H1 (cell line): ENCODE data around the gene AOC1. TPM values are rescaled to one million over a fixed set of nuclear protein-coding genes. Genes with fewer than 3 reads are reported as not detected.

Experiments used
- CTCF ChIA-PET: fragments of 300-600 bp; sonication (Branson Sonifier 250); formaldehyde crosslinking; loops from one replicate; lab custom pipeline; 2021; ENCODE audit not compliant: partially characterized antibody; lab: Charles Lee
- POLR2A ChIA-PET: fragments of 300-600 bp; sonication (Branson Sonifier 250); formaldehyde crosslinking; loops from one replicate; lab custom pipeline; 2021; ENCODE audit warnings: inconsistent platforms; ENCODE audit not compliant: partially characterized antibody; lab: Charles Lee
- DNase-seq, 2 experiments: peaks; one replicate each; pipeline versions ENCODE4 v3.0.0 to v3.0.0-alpha.2; 2010 to 2022; ENCODE audit warnings: low spot score in 2 of 2, low read depth in 1 of 2, mixed read lengths in 1 of 2
- FAIRE-seq: peaks from 2 replicates; lab custom pipeline; 2011; peaks lifted over from hg19 to GRCh38; lab: Jason Lieb, UNC
- H2AFZ ChIP-seq: 2 replicates; pipeline ENCODE4 v1.8.1; 2012; ENCODE audit warnings: low read length, inconsistent platforms
- H2AK5ac ChIP-seq: 2 replicates; pipeline ENCODE4 v1.6.1; 2013; ENCODE audit warnings: low read depth, low read length
- H2BK120ac ChIP-seq: replicated peaks from 2 replicates; pipeline ENCODE3; 2013; ENCODE audit warnings: low read depth, low read length, inconsistent platforms
- H2BK12ac ChIP-seq: 2 replicates; pipeline ENCODE4 v1.6.1; 2013; ENCODE audit warnings: low read depth, low read length
- H2BK15ac ChIP-seq: 2 replicates; pipeline ENCODE4 v1.6.1; 2013; ENCODE audit warnings: low read length
- H2BK20ac ChIP-seq: 2 replicates; pipeline ENCODE4 v1.6.1; 2013; ENCODE audit warnings: low read length
- H2BK5ac ChIP-seq: 2 replicates; pipeline ENCODE4 v1.6.1; 2013; ENCODE audit warnings: low read depth, low read length
- H3K14ac ChIP-seq: 2 replicates; pipeline ENCODE4 v1.6.1; 2013; ENCODE audit warnings: inconsistent platforms; ENCODE audit not compliant: insufficient read length
- H3K18ac ChIP-seq: 2 replicates; pipeline ENCODE4 v1.6.1; 2013; ENCODE audit warnings: low read length; ENCODE audit errors: extremely low read depth
- H3K23ac ChIP-seq: 2 replicates; pipeline ENCODE4 v1.6.1; 2013; ENCODE audit warnings: inconsistent platforms; ENCODE audit not compliant: insufficient read length
- H3K23me2 ChIP-seq: 2 replicates; pipeline ENCODE4 v1.6.1; 2013; ENCODE audit warnings: low read depth, low read length
- H3K27ac ChIP-seq: 2 replicates; pipeline ENCODE4 v1.6.1; 2011; ENCODE audit warnings: low read depth, low read length, inconsistent platforms
- H3K27me3 ChIP-seq, 4 experiments: replicated peaks in 1 of 4; 1 replicate in 1 of 4; 2 replicates in 3 of 4; pipeline versions ENCODE4 v1.6.1 to v1.8.1; 2011 to 2013; ENCODE audit warnings: low read length in 3 of 4, mild to moderate bottlenecking in 3 of 4, inconsistent platforms in 2 of 4, mixed read lengths in 2 of 4, moderate library complexity in 1 of 4; ENCODE audit not compliant: control insufficient read depth in 3 of 4, insufficient read depth in 3 of 4; ENCODE audit errors: extremely low read depth in 1 of 4
- H3K36me3 ChIP-seq, 4 experiments: 2 replicates each; pipeline versions ENCODE4 v1.6.1 to v1.8.1; 2011 to 2013; ENCODE audit warnings: mild to moderate bottlenecking in 4 of 4, low read length in 3 of 4, moderate library complexity in 2 of 4, control low read depth in 1 of 4, inconsistent platforms in 1 of 4; ENCODE audit not compliant: insufficient read depth in 4 of 4, control insufficient read depth in 2 of 4
- H3K4ac ChIP-seq: replicated peaks from 2 replicates; pipeline ENCODE3; 2013; ENCODE audit warnings: low read length, low read depth, mixed read lengths, inconsistent platforms; ENCODE audit not compliant: insufficient read length
- H3K4me1 ChIP-seq, 4 experiments: replicated peaks in 1 of 4; 1 replicate in 1 of 4; 2 replicates in 3 of 4; pipeline versions ENCODE4 v1.6.1 to v1.8.1; 2011 to 2013; ENCODE audit warnings: low read length in 3 of 4, inconsistent platforms in 2 of 4, mixed read lengths in 1 of 4; ENCODE audit not compliant: insufficient read depth in 4 of 4, control insufficient read depth in 3 of 4
- H3K4me2 ChIP-seq, 2 experiments: 2 replicates each; pipeline versions ENCODE4 v1.6.1 to v1.8.1; 2011 to 2013; ENCODE audit warnings: low read depth in 2 of 2, low read length in 2 of 2, control low read depth in 1 of 2, inconsistent platforms in 1 of 2, mild to moderate bottlenecking in 1 of 2; ENCODE audit not compliant: insufficient read depth in 1 of 2
- H3K4me3 ChIP-seq, 4 experiments: fragments of 200-600, 300-600 bp in 1 of 4; sonication (generic), shearing (Covaris generic), sonication (Bioruptor Twin) in 1 of 4; 2 replicates each; pipeline versions ENCODE4 v1.5.1 to v1.8.1; 2011 to 2016; ENCODE audit warnings: low read length in 4 of 4, low read depth in 3 of 4, control low read depth in 2 of 4, inconsistent platforms in 2 of 4, mild to moderate bottlenecking in 2 of 4, mixed read lengths in 1 of 4, moderate library complexity in 1 of 4; ENCODE audit not compliant: insufficient read depth in 2 of 4; ENCODE audit errors: extremely low read depth in 1 of 4
- H3K56ac ChIP-seq: replicated peaks from 2 replicates; pipeline ENCODE3; 2013; ENCODE audit warnings: low read depth, mild to moderate bottlenecking, mixed read lengths, low read length, inconsistent platforms; ENCODE audit not compliant: insufficient read length
- H3K79me1 ChIP-seq: 2 replicates; pipeline ENCODE4 v1.6.1; 2013; ENCODE audit warnings: low read depth, low read length, control low read depth
- H3K79me2 ChIP-seq, 2 experiments: 2 replicates each; pipeline versions ENCODE4 v1.6.1 to v1.8.1; 2012 to 2013; ENCODE audit warnings: low read length in 2 of 2, mild to moderate bottlenecking in 2 of 2, inconsistent platforms in 1 of 2; ENCODE audit not compliant: insufficient read depth in 2 of 2, control insufficient read depth in 1 of 2
- H3K9ac ChIP-seq, 4 experiments: replicated peaks in 1 of 4; 1 replicate in 1 of 4; 2 replicates in 3 of 4; pipeline versions ENCODE4 v1.6.1 to v1.8.1; 2011 to 2013; ENCODE audit warnings: low read depth in 3 of 4, low read length in 3 of 4, control low read depth in 2 of 4, mild to moderate bottlenecking in 2 of 4, moderate library complexity in 2 of 4, inconsistent platforms in 1 of 4; ENCODE audit errors: extremely low read depth in 1 of 4
- H3K9me3 ChIP-seq, 2 experiments: 2 replicates each; pipeline versions ENCODE4 v1.6.1 to v1.8.1; 2012 to 2013; ENCODE audit warnings: mild to moderate bottlenecking in 2 of 2, moderate library complexity in 2 of 2, control low read depth in 1 of 2, inconsistent platforms in 1 of 2, low read depth in 1 of 2, low read length in 1 of 2, mixed read lengths in 1 of 2; ENCODE audit not compliant: insufficient read depth in 2 of 2
- H4K20me1 ChIP-seq, 2 experiments: replicated peaks in 1 of 2; 2 replicates each; pipeline versions ENCODE3 to v1.8.1; 2011 to 2013; ENCODE audit warnings: inconsistent platforms in 2 of 2, low read length in 2 of 2, mild to moderate bottlenecking in 1 of 2; ENCODE audit not compliant: insufficient read depth in 2 of 2, control insufficient read depth in 1 of 2
- H4K5ac ChIP-seq: 2 replicates; pipeline ENCODE4 v1.6.1; 2013; ENCODE audit warnings: low read length, low read depth, mixed read lengths, inconsistent platforms; ENCODE audit not compliant: insufficient read length
- H4K8ac ChIP-seq: 2 replicates; pipeline ENCODE4 v1.8.0; 2013; ENCODE audit warnings: mild to moderate bottlenecking, moderate library complexity, low read length, inconsistent platforms; ENCODE audit not compliant: insufficient read depth; ENCODE audit errors: extremely low read depth
- H4K91ac ChIP-seq: replicated peaks from 2 replicates; pipeline ENCODE3; 2013; ENCODE audit warnings: low read length, mixed read lengths, inconsistent platforms; ENCODE audit not compliant: insufficient read length
- ASH2L ChIP-seq: fragments of 200-600, 300-600 bp; sonication (generic); IDR thresholded peaks from one replicate; pipeline ENCODE4 v1.7.1; 2017; ENCODE audit warnings: low read length
- BACH1 ChIP-seq: IDR thresholded peaks from 2 replicates; pipeline ENCODE4 v1.6.1; 2012; ENCODE audit warnings: low read length, improper control_type of control experiment
- CBX8 ChIP-seq: fragments of 300-800, 300-1000 bp; sonication (generic); IDR thresholded peaks from 2 replicates; pipeline ENCODE4 v1.7.1; 2016; ENCODE audit warnings: low read depth, low read length, borderline replicate concordance
- EGR1 ChIP-seq: IDR thresholded peaks from 2 replicates; pipeline ENCODE4 v1.6.1; 2011; ENCODE audit warnings: low read depth, low read length, borderline replicate concordance
- GTF2F1 ChIP-seq: IDR thresholded peaks from 2 replicates; pipeline ENCODE4 v1.6.1; 2012; ENCODE audit warnings: low read depth, low read length, improper control_type of control experiment, borderline replicate concordance
- JUND ChIP-seq: IDR thresholded peaks from 2 replicates; pipeline ENCODE4 v1.6.1; 2011; ENCODE audit warnings: mild to moderate bottlenecking, improper control_type of control experiment, low read length
- POLR2A ChIP-seq, 2 experiments: IDR thresholded peaks; 1 replicate in 1 of 2; 2 replicates in 1 of 2; pipeline ENCODE4 v1.6.1; 2011; ENCODE audit warnings: low read depth in 2 of 2, low read length in 2 of 2, mild to moderate bottlenecking in 2 of 2; ENCODE audit errors: control extremely low read depth in 1 of 2
- POU5F1 ChIP-seq: IDR thresholded peaks from 2 replicates; pipeline ENCODE4 v1.6.1; 2011; ENCODE audit warnings: low read depth, mild to moderate bottlenecking, low read length, moderate library complexity
- RXRA ChIP-seq: IDR thresholded peaks from 2 replicates; pipeline ENCODE4 v1.6.1; 2011; ENCODE audit warnings: low read depth, mild to moderate bottlenecking, low read length, moderate library complexity; ENCODE audit not compliant: insufficient read depth
- SIRT6 ChIP-seq: IDR thresholded peaks from one replicate; pipeline ENCODE4 v1.7.1; 2012; ENCODE audit warnings: low read length, inconsistent platforms
- TCF12 ChIP-seq: IDR thresholded peaks from 2 replicates; pipeline ENCODE4 v1.6.1; 2011; ENCODE audit warnings: low read depth, mild to moderate bottlenecking, low read length
- TEAD4 ChIP-seq: IDR thresholded peaks from 2 replicates; pipeline ENCODE4 v1.6.1; 2012; ENCODE audit warnings: low read depth, low read length, inconsistent platforms, mixed read lengths
- YY1 ChIP-seq: IDR thresholded peaks from 2 replicates; pipeline ENCODE4 v1.6.1; 2011; ENCODE audit warnings: low read depth, mild to moderate bottlenecking, low read length
- WGBS, 2 experiments: shearing (Covaris generic) in 1 of 2; methylation state at CpG; one replicate each; pipeline versions ENCODE4 v1.1.6 to v1.1.7; 2013 to 2015; ENCODE audit warnings: low lambda C conversion rate in 2 of 2, mixed read lengths in 2 of 2, inconsistent platforms in 1 of 2, low coverage in 1 of 2, missing lambda C conversion rate in 1 of 2; ENCODE audit not compliant: insufficient replicate concordance in 2 of 2, insufficient coverage in 1 of 2, insufficient read length in 1 of 2; ENCODE audit errors: extremely low coverage in 1 of 2, missing lambda C conversion rate in 1 of 2; 5-methylcytosine and 5-hydroxymethylcytosine counted together
- long read RNA-seq, 2 experiments: library from RNA in 1 of 2; library from capped mRNA in 1 of 2; stranded (forward); transcript quantifications; one replicate each; pipeline ENCODE4 v2.0.0, GENCODE V29; 2021; ENCODE audit warnings: inconsistent platforms in 1 of 2
- polyA minus RNA-seq, 3 experiments: library from RNA; depleted of rRNA, polyadenylated mRNA; stranded (reverse); fragments of >200 nt; gene quantifications; 1 replicate in 2 of 3; 2 replicates in 1 of 3; pipeline ENCODE4 v1.2.3, GENCODE V29; 2011
- polyA plus RNA-seq, 7 experiments: library from polyadenylated mRNA; depleted of rRNA in 3 of 7; stranded (reverse) in 5 of 7; unstranded in 2 of 7; fragments of >200 nt in 5 of 7; fragments of 200-250 nt in 2 of 7; gene quantifications; 1 replicate in 5 of 7; 2 replicates in 1 of 7; 4 replicates in 1 of 7; pipeline versions ENCODE4 v1.2.1 to v1.2.3, GENCODE V29; 2011 to 2013; ENCODE audit warnings: missing spikeins in 2 of 7, mixed read lengths in 2 of 7
- total RNA-seq: library from RNA; stranded (reverse); fragmentation: NEBNext Ultra II Directional; extraction: Animal tissue kit (Norgen Biotek cat#: 25700); gene quantifications from 2 replicates; pipeline ENCODE4 v1.2.1, GENCODE V29; 2021

AOC1 gene
- total RNA-seq = 0.15 and 0.48 TPM in 2 replicates
- 0.17 TPM in 2 replicates for polyA plus RNA-seq (2011; rRNA removed)
- 0.06 TPM for polyA plus RNA-seq (2011; cell fraction: cytosol; rRNA removed)
- polyA plus RNA-seq (2011; cell fraction: nucleus; rRNA removed) = 0.16 TPM
- 0.17 to 0.21 TPM (median 0.21 TPM) in 3 of 4 replicates, not detected in the other for polyA plus RNA-seq (2012, experiment 1 of 2)
- polyA plus RNA-seq (2012, experiment 2 of 2) = 0.20 TPM
- 0.16 TPM for polyA plus RNA-seq (2013, experiment 1 of 2)
- 0.17 TPM for polyA plus RNA-seq (2013, experiment 2 of 2)
- 0.09 TPM in 1 of 2 replicates, not detected in the other for polyA minus RNA-seq (2011; rRNA and poly(A)+ RNA removed)
- not detected for polyA minus RNA-seq (2011; cell fraction: cytosol; rRNA and poly(A)+ RNA removed)
- polyA minus RNA-seq (2011; cell fraction: nucleus; rRNA and poly(A)+ RNA removed) = 0.40 TPM
- long read RNA-seq, experiment 1 = 0 reads
- long read RNA-seq, experiment 2 = 0 reads

- peaks cover 0 to 6% (median 1%) of the 10 kb centered on the region in 4 experiments; a peak in 1 of 7 replicates for H3K4me1 ChIP-seq
- no peak within 1 kb of the TSS for H2BK20ac ChIP-seq
- H2AK5ac ChIP-seq = no peak within 1 kb of the TSS
- no peaks in the 10 kb centered on the region for H3K79me1 ChIP-seq
- H3K4me3 ChIP-seq = no peak within 1 kb of the TSS
- no peaks in the 10 kb centered on the region for H3K27me3 ChIP-seq
- H4K20me1 ChIP-seq = no peaks in the 10 kb centered on the region
- H3K27ac ChIP-seq = no peak within 1 kb of the TSS; the same call in 1 of the 2 replicates
- no peak within 1 kb of the TSS for H2BK15ac ChIP-seq
- H4K8ac ChIP-seq = no peak within 1 kb of the TSS; the same call in 1 of the 2 replicates
- DNase-seq (peak in 1 of 2 experiments; percentile 47), FAIRE-seq (no peak)
- H2BK5ac ChIP-seq = no peak within 1 kb of the TSS
- TF ChIP-seq BACH1 = no peak
- no peak for TF ChIP-seq TEAD4
- TF ChIP-seq TCF12 = no peak
- no peak for TF ChIP-seq POU5F1
- TF ChIP-seq GTF2F1 = no peak
- no peak for TF ChIP-seq EGR1
- TF ChIP-seq CBX8 = no peak
- TF ChIP-seq RXRA = no peak
- no peak for TF ChIP-seq JUND
- no peak for TF ChIP-seq POLR2A (IDR thresholded peaks at IDR 0.05; ENCODE audit: control extremely low read depth in 1 of 2, low read depth in 2 of 2, low read length in 2 of 2)
- TF ChIP-seq YY1 = no peak
- TF ChIP-seq ASH2L = no peak
- TF ChIP-seq SIRT6 = no peak
- no peak within 1 kb of the TSS for H3K14ac ChIP-seq
- CTCF ChIA-PET = interaction anchor here (0.9 to 1.3 kb wide), 4 partner anchors 17 to 72 kb away, joined by 3 to 4 read pairs (median 4); no protein-coding TSS in a partner anchor
- no peaks in the 10 kb centered on the region for H3K23me2 ChIP-seq
- no peak within 1 kb of the TSS for H4K91ac ChIP-seq
- peak within 1 kb of the TSS; percentile 38; the same call in 1 of the 2 replicates for H3K18ac ChIP-seq
- H4K5ac ChIP-seq = no peak within 1 kb of the TSS
- no peak within 1 kb of the TSS for H3K23ac ChIP-seq
- H3K36me3 ChIP-seq = no peaks in the 10 kb centered on the region
- WGBS, 2 experiments = 78% methylated on average over 8 of the region's 8 CpGs; no CpG with 5 or more reads in 1 of the 2 experiments
- no peak within 1 kb of the TSS for H3K4me2 ChIP-seq
- H2BK12ac ChIP-seq = no peak within 1 kb of the TSS
- no peak within 1 kb of the TSS for H2BK120ac ChIP-seq
- H3K79me2 ChIP-seq = no peaks in the 10 kb centered on the region
- no peak within 1 kb of the TSS for H3K56ac ChIP-seq
- H2AFZ ChIP-seq = peak within 1 kb of the TSS; percentile 6
- POLR2A ChIA-PET = no interaction called here
- no peak within 1 kb of the TSS for H3K9ac ChIP-seq
- H3K9me3 ChIP-seq = no peaks in the 10 kb centered on the region
- H3K4ac ChIP-seq = no peak within 1 kb of the TSS
Measured at GRCh38 chr7:150852371-150852905, at the start of gene AOC1. AOC1 (plus strand) TSS chr7:150852517; CDS start chr7:150856471, 3,954 bp downstream.
